HG03135 (cell line): ENCODE results near the gene AKAP1.

Experiments used
- ATAC-seq: cut with Tn5 transposase; IDR thresholded peaks from one replicate; pipeline ENCODE4 v1.9.1; 2021; ENCODE audit warnings: mild to moderate bottlenecking, moderate library complexity; ENCODE audit not compliant: unreplicated experiment

The AKAP1 gene, protein sequence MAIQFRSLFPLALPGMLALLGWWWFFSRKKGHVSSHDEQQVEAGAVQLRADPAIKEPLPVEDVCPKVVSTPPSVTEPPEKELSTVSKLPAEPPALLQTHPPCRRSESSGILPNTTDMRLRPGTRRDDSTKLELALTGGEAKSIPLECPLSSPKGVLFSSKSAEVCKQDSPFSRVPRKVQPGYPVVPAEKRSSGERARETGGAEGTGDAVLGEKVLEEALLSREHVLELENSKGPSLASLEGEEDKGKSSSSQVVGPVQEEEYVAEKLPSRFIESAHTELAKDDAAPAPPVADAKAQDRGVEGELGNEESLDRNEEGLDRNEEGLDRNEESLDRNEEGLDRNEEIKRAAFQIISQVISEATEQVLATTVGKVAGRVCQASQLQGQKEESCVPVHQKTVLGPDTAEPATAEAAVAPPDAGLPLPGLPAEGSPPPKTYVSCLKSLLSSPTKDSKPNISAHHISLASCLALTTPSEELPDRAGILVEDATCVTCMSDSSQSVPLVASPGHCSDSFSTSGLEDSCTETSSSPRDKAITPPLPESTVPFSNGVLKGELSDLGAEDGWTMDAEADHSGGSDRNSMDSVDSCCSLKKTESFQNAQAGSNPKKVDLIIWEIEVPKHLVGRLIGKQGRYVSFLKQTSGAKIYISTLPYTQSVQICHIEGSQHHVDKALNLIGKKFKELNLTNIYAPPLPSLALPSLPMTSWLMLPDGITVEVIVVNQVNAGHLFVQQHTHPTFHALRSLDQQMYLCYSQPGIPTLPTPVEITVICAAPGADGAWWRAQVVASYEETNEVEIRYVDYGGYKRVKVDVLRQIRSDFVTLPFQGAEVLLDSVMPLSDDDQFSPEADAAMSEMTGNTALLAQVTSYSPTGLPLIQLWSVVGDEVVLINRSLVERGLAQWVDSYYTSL

DNA sequence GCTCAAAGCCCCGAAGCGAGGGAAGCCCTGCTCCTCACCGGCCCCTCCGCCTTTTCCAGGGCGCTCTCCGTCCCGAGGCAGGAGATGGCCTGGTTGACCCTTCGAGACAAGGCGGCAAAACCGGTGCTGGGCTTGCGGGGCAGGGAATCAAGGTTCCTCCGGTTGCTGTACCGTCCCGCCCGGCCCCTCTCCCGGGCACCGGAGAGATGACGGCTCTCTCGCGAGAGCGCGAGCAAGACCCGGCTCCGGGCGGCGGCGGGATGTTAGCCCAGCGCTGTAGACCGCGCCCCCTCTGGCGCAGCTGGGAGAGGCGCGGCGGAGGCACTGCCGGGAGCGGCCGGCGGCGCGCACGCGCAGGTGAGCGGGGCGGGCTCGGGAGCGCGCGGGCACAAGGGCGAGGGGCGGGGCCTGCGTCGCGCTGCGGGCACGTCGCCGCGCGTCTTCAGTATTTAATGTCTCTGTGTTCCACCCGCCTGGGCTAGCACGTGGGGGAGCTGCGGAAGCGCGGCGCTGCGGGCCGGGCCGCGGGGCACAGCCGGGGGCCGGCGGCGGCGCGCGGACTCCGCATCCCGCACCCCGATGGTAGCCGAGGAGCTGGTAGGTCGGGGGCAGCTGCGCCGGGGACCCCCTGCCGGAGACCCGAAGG is at the start of gene AKAP1:
Gene AKAP1, plus strand, starts transcription at position 445 of the 646 bp plus-strand sequence. CDS start 20,219 bp downstream, outside the sequence.
- ATAC-seq = peak; percentile 84

DNA sequence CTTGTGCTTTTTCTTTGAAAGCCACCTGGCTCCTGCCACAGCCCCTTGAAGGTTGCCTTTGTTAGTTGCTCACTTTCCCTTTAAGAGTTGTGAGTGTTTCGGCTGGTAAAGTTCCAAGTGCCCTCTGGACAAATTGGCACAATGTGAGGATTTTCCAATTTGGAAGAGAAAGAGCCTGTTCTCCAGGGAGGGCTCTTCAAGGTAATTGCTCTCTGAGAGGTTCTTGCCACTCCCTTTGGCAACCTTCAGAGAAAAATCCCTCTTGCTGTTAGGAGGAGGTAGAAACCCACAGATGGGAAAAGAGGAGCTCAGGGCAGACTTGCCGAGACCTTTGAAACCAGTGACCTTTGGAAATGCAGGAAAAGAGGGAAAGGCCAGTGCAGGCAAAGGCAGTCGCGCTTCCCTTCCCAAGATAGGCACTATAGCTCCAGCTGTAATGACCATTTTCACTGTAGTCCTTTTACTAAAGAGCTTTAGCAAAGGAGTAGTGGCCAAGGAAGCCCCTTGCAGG is 49.0 kb upstream of the AKAP1 start:
- no peak for ATAC-seq

DNA sequence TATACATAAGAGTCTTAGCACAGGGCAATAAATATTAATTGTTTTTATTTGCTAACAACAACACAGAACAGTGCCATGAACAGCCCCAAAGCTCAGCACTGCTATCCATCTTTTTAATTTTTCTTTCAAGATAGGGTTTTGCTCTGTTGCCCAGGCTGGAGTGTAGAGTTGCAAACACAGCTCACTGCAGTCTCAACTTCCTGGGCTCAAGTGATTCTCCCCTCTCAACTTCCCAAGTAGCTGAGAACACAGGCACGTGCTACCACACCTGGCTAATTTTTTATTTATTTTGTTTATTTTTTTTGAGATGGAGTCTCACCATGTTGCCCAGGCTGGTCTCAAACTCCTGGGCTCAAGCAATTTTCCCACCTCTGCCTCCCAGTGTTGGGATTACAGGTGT is 47.6 kb upstream of the AKAP1 start:
- no peak for ATAC-seq

DNA sequence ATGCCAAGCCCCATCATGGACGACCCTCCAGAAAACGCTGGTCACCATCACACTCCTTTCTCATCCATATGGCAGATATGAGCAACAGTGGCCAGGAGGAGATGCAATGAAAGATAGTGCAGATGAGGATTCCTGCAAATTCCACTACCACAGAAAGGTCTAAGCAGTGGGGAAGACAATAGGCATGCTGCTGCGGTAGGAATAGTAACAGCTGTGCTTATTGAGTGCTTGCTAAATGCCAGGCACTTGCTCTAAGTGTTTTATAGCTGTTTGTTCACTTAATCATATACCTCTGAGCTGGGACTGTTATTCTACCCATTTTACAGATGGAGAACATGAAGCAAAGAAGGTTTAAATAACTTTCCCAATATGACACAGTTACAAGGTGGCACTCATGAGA is 46.6 kb upstream of the AKAP1 start:
- no peak for ATAC-seq

DNA sequence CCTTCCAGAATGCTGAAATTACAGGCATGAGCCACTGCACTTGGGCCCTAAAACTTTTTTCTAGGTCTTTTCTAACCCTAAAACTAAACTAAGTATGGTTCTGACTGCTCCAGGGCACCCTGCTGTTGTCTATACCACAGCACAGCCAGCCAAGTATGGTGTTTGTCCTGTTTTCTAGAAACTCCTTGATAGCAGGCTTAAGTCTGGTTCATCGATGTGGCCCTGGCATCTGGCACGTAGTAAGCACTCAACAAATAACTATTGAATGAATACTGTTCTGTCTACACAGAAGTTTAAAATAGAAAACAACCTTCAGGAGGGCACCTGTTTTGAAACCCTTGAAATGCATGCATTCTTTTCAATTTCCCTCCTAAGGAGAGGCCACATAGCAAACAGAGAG is 44.5 kb upstream of the AKAP1 start:
- no peak for ATAC-seq

DNA sequence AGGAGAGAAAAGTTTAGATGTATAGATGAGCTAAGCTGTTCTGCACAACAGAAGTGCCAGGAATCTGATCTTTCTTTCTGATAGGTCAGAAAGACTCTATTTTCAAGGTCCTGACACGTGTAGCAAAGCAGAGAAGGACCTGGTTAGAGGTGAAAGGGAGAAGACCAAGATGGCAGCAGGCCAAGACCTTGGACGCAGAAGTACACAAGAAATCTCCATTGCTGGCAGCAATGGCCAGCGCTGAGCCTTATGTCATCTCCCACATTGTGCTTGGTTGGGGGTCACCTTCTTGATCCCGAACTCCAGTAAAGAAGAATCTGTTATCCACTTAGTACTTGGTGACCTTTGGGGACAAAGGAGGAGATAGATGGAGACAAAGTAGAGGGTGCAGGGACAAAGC is 41.8 kb upstream of the AKAP1 start:
- ATAC-seq = no peak

DNA sequence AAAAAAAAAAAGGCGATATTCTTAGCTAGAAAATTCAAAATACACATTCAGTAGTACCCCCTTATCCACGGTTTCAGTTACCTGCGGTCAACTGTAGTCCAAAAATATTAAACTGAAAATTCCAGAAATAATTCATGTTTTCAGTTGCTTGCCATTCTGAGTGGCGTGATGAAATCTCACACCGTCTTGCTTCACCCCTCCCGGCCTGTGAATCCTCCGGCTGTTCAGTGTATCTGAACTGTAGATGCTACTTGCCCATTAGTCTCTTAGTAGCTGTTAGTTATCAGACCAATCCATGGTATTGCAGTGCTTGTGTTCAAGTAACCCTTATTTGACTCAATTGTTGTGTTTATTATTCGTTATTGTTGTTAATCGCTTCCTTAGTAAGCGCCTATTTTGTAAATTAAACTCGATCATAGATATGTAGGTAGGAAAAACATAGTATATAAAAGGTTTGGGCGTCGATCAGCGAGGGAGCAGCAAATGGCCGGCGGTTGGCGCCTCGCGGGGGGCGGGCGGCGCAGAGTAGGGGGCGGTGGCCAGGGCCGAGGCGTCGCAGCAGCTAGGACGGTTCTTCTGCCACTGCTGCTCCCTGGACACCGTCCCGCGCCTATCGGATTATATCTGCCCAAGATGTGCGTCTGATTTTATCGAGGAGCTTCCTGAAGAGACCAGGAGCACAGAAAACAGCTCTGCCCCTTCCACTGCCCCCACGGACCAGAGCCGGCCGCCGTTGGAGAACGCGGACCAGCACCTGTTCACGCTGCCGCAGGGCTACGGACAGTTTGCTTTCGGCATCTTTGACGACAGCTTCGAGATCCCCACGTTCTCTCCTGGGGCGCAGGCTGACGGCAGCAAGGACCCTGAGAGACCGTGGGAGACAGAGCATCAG is 39.8 kb upstream of the AKAP1 start:
- ATAC-seq = no peak

DNA sequence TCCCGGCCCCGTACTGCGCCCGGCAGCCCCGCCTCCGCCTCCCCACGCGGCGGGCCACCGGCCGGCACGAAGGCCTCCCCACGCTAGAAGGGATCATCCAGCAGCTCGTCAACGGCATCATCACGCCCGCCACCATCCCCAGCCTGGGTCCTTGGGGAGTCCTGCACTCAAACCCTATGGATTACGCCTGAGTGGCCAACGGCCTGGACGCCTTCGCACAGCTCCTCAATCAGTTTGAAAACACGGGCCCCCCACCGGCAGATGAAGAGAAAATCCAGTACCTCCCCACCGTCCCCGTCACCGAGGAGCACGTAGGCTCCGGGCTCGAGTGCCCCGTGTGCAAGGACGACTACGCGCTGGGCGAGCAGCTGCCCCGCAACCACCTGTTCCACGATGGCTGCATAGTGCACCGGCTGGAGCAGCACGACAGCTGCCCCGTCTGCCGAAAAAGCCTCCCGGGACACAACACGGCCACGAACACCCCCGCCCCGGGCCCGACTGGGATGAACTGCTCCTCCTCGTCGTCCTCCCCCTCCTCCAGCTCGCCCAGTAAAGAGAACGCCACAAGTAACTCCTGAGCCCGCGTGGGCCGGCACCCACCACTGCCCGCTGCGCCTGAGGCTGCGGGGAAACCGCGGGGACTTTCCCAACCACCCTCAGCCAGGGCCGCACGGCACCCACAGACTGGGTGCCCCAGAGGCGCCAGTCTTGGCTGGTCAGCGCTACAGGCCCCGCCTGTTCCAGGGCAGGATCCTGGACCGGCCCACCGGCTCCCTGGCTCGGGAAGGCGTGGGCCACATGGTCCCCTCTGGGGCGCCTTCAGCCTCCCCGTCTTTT is 39.0 kb upstream of the AKAP1 start:
- ATAC-seq = no peak

DNA sequence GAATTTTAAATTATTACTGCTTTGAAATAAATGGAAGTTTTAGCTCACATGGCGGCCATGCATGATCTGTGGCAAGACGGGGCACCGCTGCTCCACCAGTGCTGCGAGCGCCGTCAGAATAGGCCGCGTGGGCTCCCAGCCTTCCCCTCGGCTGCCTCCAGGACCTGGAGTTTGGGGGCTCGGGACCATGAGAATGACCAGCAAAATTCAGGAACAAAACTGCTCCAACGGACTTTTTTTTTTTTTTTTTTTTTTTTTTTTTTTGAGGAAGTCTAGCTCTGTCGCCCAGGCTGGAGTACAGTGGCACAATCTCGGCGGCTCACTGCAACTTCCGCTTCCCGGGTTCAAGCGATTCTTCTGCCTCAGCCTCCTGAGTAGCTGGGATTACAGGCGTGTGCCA is 38.3 kb upstream of the AKAP1 start:
- no peak for ATAC-seq

DNA sequence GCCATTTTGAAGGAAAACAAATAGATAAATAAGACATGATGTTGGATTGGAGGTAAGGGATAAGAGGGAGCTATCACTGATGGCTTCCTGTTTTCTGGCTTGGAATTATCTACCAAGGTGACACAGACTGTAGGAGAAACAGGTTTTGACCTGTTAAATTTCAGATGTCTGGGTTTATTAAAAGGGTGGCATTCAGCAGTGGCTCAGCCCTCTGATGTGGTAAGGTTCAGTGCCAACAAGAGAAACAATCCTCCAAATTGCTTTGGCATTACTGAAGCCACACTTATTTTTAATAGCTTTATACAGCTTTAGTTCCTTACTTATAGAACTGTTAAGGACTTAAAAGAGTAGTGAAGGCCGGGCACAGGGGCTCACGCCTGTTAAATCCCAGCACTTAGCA is 37.0 kb upstream of the AKAP1 start:
- no peak for ATAC-seq

DNA sequence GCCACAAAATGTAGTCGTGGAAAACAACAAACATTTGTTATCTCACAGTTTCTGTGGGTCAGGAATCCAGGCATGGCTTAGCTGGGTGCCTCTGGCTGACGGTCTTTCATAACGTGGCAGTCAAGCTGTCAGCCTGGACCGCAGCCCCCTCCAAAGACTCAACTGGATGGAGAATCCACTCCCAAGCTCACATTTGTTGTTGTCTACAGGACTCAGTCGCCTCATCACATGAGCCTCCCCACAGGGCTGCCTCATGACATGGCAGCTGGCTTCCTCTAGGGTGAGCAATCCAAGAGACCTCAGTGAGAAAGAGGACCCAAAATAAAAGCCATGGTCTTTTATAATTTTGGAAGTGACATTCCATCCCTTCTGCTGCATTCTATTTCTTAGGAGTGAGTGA is 34.7 kb upstream of the AKAP1 start:
- no peak for ATAC-seq

DNA sequence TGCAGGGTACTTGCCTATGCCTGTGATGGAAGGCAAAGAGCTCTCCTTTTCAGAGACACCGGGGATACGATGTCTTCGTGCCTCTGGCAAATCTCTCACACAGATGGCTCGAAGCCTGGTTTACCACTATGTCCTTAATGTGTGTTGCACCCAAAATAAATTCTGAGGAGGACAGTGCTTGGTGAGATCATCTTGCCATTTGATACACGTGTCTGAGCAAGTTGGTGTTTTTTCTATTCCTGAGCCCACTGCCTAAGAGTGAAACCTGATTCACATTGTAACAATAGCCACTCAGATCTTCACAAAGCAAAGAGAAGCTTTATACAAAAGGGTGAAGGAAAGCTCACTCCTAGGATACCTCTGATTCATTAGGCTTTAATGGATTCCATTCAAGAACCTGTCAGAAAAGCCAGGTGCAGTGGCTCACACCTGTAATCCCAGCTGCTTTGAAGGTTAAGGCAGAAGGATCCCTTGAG is 33.1 kb upstream of the AKAP1 start:
- no peak for ATAC-seq

DNA sequence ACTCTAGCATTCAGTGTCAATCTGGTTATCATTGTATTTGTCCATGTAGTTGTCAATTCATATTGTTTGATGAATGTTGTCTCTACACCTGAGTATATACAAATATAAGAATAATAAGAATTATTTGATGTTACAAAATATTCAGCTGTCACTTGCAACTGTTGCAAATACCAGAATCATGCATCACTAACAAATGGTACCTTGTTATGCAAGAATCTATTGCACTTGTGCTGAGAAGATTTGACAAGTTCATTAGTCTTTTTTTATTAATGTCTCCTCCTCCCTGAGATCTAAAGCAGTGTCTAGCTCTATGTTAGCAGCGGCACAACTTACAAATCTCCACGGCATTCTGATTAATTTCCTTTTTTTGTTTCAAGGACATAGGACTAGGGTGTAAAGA is 22.2 kb upstream of the AKAP1 start:
- no peak for ATAC-seq

DNA sequence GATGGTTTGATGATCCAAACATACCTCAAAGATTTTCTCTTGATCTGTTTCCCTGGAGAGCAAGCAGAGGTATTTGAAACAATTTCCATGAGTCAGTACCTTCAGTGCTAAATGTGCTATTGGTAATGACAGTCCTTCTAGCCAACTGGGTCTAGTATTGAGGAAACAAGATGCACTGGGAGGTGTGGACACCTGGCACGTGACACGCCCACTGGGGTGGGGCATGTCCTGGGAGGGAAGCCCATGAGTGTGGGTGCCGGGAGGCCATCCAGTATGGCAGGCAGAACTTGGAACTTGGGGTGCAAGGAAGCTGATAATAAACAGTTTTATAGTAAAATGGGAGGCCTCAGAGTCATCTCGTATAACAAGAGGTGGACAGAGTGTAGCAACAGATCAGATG is 17.9 kb upstream of the AKAP1 start:
- no peak for ATAC-seq

DNA sequence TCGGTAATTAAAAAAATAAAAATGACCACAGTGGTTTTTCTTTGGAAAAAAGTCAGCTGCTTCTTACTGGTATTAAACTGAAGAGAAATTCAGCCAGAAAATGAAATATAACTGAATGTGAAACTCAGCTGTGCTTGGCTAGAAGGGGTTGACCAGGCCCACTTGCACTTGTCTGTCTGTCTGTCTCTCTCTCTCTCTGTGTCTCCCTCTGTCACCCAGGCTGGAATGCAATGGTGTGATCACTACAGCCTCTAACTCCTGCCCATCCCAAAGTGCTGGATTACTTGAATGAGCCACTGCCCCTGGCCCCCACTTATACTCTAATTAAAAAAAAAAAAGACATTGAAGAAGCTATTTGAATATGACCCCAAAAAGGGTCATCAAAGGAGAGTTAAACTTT is 17.3 kb upstream of the AKAP1 start:
- ATAC-seq = no peak

DNA sequence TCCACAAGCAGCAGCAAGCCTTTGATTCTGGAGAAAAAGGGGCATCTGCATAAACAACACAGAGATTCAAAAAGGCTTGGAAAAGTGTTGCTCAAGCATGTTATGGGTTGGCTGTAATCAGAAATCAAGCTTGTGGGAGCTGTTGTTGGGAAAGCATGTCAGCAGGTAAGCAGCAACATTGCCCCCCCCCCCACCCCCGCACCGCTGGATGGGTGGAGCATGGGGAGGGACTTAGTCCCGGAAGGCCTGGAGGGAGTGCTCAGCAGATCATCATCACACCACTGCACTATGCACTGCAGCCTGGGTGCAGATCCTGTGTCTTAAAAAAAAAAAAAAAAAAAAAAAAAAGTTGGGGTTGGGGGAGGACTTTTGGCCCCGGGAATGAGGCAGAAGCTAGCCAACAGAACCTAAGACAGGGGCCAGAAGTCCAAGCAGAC is 16.8 kb upstream of the AKAP1 start:
- no peak for ATAC-seq

DNA sequence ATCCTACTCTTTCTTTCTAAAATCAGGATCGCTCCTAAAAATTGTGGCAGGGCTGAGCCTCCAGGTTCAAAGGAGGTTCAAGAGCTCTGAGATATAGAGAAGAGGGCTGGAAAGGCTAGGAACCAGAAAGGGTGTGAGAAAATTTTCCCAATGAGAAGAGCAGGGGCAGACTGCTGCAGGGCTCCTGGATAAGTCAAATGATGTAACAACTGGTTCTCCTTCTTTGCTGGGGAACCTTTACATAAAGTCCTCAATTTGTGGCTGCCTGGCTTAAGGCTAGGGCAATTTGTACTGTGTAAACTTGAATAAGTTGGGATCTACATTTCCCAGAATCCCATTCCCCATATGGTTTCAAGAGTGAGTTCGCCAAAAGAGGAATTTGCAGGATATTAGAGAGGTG is 16.3 kb upstream of the AKAP1 start:
- ATAC-seq = no peak

DNA sequence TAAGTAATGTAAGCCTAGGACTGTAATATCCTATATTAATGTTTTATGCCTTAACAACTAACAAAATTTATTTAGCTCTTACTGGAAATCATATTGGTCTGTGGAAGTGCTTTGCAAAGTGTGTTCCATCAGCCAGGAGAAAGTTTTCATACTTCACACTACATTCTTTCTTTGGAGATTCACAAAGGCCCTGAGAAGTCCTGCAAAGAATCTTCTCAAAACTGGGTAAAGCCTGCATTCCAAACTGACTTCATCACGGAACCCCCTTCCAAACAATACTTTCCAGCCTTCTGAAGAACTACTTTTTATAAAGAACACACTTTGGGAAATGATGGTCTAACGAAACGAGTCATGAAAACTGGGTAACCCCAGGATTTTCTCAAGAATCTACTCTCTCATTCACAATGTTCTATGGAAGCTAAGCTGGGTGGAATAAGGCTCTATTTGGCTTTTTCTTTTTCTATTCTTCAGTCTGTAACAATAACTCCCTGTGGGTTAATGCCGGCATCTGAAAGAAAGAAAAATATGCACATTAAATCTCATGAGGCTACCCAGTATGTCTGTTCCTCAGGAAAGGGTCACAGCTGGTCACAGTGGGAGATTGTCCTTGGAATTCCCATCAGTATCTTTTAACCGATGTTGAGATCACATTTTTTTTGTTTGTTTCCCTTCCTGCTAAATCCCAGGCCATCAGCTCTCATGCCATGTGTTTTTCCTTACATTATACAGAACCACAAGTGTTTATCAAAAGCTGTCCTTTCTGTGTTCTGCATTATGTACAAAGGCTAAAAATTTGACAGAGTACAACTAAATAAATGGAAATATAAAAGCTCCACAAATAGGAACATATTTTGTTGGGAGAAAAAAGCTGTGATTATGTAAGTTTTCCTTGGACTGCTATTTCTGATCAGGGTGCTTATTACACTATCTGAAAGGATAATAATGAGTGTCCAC is 12.8 kb upstream of the AKAP1 start:
- ATAC-seq = no peak
